Neural crest cell (in vitro differentiated cells): ENCODE results near the gene TAS2R5. TPM values are rescaled to one million over a fixed set of nuclear protein-coding genes. Genes with fewer than 3 reads are reported as not detected.
"Not testable (repeated sequence)": the region's sequence is repeated elsewhere in the genome, so short reads cannot be mapped to it uniquely, and the experiment has no call there.

Experiments
- DNase-seq: peaks from one replicate; pipeline ENCODE4 v3.0.0; 2021; ENCODE audit warnings: low read depth, mixed read lengths, low spot score
- H3K27ac Mint-ChIP-seq: one replicate; pipeline ENCODE4 v1.8.0; 2021; ENCODE audit warnings: mild to moderate bottlenecking, mixed read lengths; ENCODE audit not compliant: unreplicated experiment
- H3K27me3 Mint-ChIP-seq: 2 replicates; pipeline ENCODE4 v1.8.0; 2021; ENCODE audit warnings: low read depth, mild to moderate bottlenecking, mixed read lengths
- H3K36me3 Mint-ChIP-seq: 2 replicates; pipeline ENCODE4 v1.8.0; 2021; ENCODE audit warnings: low read depth, mild to moderate bottlenecking, mixed read lengths
- H3K4me1 Mint-ChIP-seq: 2 replicates; pipeline ENCODE4 v1.8.0; 2021; ENCODE audit warnings: mixed read lengths
- H3K4me3 Mint-ChIP-seq: one replicate; pipeline ENCODE4 v1.8.0; 2021; ENCODE audit warnings: mild to moderate bottlenecking, mixed read lengths
- H3K9me3 Mint-ChIP-seq: 2 replicates; pipeline ENCODE4 v1.8.0; 2021; ENCODE audit warnings: mixed read lengths
- total RNA-seq: library from RNA; stranded (reverse); gene quantifications from 2 replicates; pipeline ENCODE4 v1.2.1, GENCODE V29; 2021
- TF ChIP-seq, protein P1 (sequence below): fragments of 200-600 bp; sonication (generic); conservative IDR thresholded peaks from 2 replicates; pipeline ENCODE4 v1.5.0; 2021; ENCODE audit warnings: antibody characterized with exemption, mild to moderate bottlenecking

Gene TAS2R5
- total RNA-seq, 1 donor from 2014 or later = 2.3 TPM

DNA sequence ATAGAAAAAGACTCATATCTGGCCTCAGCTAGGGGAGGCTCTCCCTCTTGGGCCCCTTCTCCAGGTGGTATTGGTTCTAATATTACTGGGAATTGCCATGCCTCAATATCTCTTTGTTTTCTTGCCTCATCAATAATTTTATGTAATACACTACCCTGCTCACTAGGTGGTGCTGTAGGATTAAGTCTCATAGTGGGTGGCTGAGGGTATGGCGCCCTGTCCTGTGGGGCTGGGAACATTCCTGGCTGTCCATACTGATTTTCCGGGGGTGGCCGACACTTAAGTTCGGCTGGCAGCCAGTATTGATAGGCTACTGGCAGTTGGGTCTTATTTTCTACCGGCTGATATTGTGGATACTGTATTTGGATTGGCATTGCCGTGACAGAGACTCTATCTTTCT, 35.1 kb upstream of the TAS2R5 start:
- no peak for DNase-seq
- Mint-ChIP-seq H3K27me3 (no peaks in the 10 kb centered on the region), H3K4me3 (no peak overlapping the region), H3K27ac (no peak overlapping the region), H3K36me3 (peaks cover 73% of the 10 kb centered on the region), H3K4me1 (no peaks in the 10 kb centered on the region), H3K9me3 (peaks cover 18% of the 10 kb centered on the region)
- TF ChIP-seq, protein P1, sequence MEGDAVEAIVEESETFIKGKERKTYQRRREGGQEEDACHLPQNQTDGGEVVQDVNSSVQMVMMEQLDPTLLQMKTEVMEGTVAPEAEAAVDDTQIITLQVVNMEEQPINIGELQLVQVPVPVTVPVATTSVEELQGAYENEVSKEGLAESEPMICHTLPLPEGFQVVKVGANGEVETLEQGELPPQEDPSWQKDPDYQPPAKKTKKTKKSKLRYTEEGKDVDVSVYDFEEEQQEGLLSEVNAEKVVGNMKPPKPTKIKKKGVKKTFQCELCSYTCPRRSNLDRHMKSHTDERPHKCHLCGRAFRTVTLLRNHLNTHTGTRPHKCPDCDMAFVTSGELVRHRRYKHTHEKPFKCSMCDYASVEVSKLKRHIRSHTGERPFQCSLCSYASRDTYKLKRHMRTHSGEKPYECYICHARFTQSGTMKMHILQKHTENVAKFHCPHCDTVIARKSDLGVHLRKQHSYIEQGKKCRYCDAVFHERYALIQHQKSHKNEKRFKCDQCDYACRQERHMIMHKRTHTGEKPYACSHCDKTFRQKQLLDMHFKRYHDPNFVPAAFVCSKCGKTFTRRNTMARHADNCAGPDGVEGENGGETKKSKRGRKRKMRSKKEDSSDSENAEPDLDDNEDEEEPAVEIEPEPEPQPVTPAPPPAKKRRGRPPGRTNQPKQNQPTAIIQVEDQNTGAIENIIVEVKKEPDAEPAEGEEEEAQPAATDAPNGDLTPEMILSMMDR = peak; percentile 59

DNA sequence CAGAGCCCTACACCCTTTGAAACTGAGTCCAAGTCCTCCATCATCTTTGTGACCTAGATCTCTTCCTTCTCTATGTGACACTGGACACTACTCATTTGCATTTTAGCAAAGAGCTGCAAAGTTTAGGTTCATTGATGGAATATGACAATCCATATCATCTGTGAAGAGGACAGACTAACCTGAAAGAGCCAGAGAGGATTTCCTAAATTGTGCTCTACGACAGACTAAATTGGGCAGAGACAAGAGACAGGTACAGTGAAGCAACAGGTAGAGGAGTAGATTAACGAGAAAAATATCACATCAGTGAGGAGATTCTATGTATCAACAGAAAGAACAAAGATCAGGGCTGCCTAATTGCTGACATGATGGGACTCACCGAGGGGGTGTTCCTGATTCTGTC, 26.2 kb upstream of the TAS2R5 start, which contains the start of gene TAS2R3:
Gene TAS2R3 (plus strand): TSS at position 301 of the 400 bp plus-strand sequence. CDS start 62 bp downstream, at position 363.
- no peaks in the 10 kb centered on the region for H3K9me3 Mint-ChIP-seq
- H3K27me3 Mint-ChIP-seq = no peaks in the 10 kb centered on the region
- H3K4me3 Mint-ChIP-seq = no peak within 1 kb of the TSS
- no peak for DNase-seq
- H3K27ac Mint-ChIP-seq = no peak within 1 kb of the TSS
- TF ChIP-seq, protein P1 = no peak
- peaks cover 40% of the 10 kb centered on the region for H3K36me3 Mint-ChIP-seq
- H3K4me1 Mint-ChIP-seq = no peaks in the 10 kb centered on the region

DNA sequence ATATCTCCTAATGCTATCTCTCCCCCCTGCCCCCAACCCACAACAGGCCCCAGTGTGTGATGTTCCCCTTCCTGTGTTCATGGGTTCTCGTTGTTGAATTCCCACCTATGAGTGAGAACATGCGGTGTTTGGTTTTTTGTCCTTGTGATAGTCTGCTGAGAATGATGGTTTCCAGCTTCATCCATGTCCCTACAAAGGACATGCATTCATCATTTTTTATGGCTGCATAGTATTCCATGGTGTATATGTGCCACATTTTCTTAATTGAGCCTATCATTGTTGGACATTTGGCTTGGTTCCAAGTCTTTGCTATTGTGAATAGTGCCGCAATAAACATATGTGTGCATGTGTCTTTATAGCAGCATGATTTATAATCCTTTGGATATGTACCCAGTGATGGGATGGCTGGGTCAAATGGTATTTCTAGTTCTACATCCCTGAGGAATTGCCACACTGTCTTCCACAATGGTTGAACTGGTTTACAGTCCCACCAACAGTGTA, 19.9 kb upstream of the TAS2R5 start:
- peaks cover 39% of the 10 kb centered on the region for H3K36me3 Mint-ChIP-seq
- DNase-seq, H3K4me3 Mint-ChIP-seq, H3K4me1 Mint-ChIP-seq, H3K27ac Mint-ChIP-seq, H3K27me3 Mint-ChIP-seq, H3K9me3 Mint-ChIP-seq: not testable (repeated sequence)

DNA sequence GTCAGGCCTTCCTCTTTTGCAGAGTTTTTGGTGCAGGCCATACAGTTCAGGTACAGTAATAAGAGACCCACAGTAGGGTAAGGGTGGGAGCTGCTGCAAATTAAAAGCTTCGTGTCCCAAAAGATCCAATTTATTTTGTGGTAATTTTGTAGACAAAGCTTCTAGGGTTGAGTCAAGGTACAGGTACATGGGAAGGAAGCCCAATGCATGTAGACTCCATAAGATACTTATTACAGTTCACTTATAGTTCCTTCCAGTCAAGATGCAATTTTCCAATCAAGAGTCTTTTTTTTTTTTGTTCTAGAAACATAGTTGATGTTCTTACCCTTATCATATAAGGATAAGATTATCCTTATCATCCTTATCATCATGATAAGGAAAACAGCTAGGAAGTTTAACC, 13.6 kb upstream of the TAS2R5 start, which contains the start of gene TAS2R4:
Gene TAS2R4 (plus strand): TSS at position 301 of the 400 bp plus-strand sequence. CDS start 1,815 bp downstream, outside the sequence.
- no peak within 1 kb of the TSS for H3K27ac Mint-ChIP-seq
- H3K9me3 Mint-ChIP-seq = peaks cover 3% of the 10 kb centered on the region
- H3K4me1 Mint-ChIP-seq = no peaks in the 10 kb centered on the region
- H3K4me3 Mint-ChIP-seq = no peak within 1 kb of the TSS
- H3K27me3 Mint-ChIP-seq = no peaks in the 10 kb centered on the region
- TF ChIP-seq, protein P1 = no peak
- no peak for DNase-seq
- H3K36me3 Mint-ChIP-seq = peaks cover 54% of the 10 kb centered on the region

DNA sequence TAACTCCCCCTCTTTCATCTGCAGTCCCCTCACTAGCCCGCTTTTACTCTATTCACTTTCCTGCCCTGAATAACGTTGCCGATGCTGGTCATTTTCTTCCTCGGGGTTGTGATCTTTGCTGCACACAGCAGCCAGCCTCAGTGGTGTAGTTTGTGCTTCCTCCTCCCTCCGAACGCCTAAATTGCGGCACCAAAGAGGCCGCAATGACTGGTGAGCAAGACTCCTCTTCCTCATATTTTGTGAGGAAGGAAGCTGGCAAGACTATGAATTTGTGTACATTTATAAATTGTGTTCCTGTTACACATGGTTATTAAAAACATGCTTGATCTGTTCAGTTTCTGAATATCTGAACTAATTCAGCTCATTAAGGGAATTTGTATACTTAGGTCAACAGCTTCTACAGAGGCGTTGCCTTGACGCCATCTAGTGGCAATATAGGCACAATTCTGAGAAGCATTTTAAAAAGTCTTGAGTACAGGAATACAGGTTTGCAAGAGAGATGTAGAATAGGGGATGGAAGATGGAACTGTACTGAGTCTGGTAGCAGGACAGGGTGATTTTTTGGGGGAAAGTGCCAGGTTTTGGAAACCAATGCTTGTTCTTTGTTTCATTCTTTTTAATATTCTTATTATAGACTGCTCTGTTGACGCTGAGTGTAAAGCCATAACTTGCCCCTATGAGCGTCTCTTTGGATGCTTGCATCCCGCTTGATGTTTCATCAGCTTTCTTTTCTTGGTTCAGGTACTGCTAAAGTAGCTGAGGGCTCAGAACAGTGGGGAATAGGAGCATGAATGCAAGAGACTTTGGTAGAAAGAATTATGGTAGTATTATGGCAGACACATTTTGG, 4.1 kb upstream of the TAS2R5 start:
- no peak for DNase-seq
- H3K27ac Mint-ChIP-seq = no peak overlapping the region

More for the DNA sequence above, 4.1 kb upstream of the TAS2R5 start:
- Mint-ChIP-seq H3K4me1 (peaks cover 5% of the 10 kb centered on the region), H3K9me3 (no peaks in the 10 kb centered on the region), H3K27me3 (no peaks in the 10 kb centered on the region), H3K36me3 (peaks cover 2% of the 10 kb centered on the region), H3K4me3 (no peak overlapping the region)
- TF ChIP-seq, protein P1 = peak; percentile 82
